NOMO-1 treated with dmso at 0.1 percent for 144 hours (cell line): ENCODE results near the gene MEF2B.
"Not testable (repeated sequence)": the region's sequence is repeated elsewhere in the genome, so short reads cannot be mapped to it uniquely, and the experiment has no call there.

Experiments used
- DNase-seq: peaks from one replicate; lab custom pipeline; 2025; ENCODE audit not compliant: unreplicated experiment; lab: John Stamatoyannopoulos, UW

MEF2B gene

DNA sequence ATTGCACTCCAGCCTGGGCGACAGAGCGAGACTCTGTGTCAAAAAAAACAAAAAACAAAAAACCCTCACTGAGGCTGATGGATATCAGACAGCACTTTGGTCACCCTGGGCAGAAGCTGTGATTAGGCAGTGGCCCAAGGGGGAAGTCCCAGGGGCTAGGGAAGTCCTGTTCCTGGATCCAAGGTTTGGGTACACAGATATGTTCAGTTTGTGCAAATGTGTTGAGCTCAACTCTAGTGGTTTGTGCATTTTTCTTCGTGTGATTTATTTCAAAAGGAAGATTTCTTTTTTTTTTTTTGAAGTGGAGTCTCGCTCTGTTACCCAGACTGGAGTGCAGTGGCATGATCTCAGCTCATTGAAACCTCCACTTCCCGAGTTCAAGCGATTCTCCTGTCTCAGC, 12.3 kb downstream of the MEF2B start:
- DNase-seq, result no peak

- DNase-seq, result no peak
Observed at GRCh38 chr19:19155495-19156219, 14.4 kb downstream of the MEF2B start.

- DNase-seq, result no peak
Observed at GRCh38 chr19:19154768-19155494, 15.1 kb downstream of the MEF2B start.

DNA sequence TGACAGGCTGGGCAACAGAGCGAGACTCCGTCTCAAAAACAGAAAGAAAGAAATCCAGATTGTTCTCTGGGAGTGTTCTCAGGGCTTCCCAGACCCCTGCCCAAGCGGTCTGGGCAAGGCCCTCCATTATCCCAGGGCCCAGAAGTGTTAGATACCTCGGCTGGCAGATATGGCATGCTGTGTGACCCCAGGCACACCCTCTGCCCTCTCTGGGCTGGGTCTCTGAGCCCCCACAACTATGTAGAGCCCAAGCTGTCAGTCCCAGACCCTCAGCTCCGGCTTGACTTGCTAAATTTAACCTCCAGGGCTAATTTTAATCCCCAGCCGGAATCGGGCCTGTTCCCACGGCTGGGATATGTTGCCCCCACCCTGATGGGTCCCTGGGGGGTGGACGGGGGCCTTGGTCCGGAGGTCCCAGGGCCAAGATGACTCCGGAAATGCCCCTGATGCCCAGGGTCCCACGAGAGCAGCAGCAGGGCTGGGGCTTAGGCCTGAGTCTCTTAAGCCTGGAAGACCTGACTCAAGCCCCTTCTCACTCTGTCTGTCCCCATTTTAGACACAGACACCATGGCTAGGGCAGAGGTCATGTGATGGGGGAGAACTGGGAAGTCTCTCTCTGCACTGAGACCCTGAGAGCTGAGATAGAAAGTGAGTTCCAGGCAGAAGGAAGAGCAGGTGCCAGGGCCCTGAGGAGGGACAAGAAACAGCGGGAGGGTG, 17.2 kb downstream of the MEF2B start:
- DNase-seq, result no peak

DNA sequence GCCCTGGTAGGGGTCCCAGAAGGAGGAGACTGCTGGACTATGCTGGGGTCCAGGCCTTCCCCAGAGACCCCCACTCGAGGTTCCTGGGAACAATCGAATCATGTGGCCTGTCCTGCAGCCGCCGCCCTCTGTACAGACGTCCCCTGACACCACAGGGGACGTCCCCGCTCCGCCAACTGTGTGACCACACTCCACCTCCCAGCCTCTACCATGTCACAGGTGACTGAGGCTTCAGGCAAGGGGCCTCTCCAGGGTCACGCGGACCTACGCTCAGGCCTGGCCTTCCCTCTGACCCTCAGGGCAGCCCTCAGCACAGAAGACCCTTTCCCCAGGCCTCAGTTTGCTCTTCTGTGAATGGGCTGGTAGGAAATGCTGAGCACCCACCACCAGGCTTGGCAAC, 18.6 kb downstream of the MEF2B start:
- no peak for DNase-seq

- no peak for DNase-seq
Observed at GRCh38 chr19:19149435-19149834, 20.6 kb downstream of the MEF2B start.

GRCh38 chr19:19148504-19148903, 21.6 kb downstream of the MEF2B start:
- not testable (repeated sequence) for DNase-seq

GRCh38 chr19:19147344-19147743, 22.7 kb downstream of the MEF2B start:
- DNase-seq, result no peak

DNA sequence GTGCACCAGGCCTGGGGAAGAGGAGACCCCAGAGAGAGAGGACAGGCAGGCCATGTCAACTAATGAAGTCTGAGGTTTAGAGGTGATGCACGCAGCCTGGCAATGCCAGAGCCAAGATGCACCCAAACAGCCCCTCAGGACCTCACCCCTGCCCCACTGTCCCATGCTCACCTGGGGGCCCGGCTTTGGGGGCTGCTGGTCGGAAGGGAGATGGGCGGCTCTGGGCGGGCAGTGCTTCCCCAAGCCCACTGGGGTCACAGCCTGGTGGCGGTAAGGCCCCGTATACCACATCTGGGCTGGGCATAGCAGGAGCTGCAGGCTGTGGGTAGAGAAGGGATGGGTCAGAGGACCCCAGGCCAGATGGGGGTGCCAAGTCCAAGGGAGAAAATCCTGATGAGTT, 23.2 kb downstream of the MEF2B start:
- no peak for DNase-seq

- DNase-seq, result peak; percentile 26
Observed at GRCh38 chr19:19145684-19146608, 24.1 kb downstream of the MEF2B start.

GRCh38 chr19:19145281-19145680, 24.8 kb downstream of the MEF2B start:
- no peak for DNase-seq

DNA sequence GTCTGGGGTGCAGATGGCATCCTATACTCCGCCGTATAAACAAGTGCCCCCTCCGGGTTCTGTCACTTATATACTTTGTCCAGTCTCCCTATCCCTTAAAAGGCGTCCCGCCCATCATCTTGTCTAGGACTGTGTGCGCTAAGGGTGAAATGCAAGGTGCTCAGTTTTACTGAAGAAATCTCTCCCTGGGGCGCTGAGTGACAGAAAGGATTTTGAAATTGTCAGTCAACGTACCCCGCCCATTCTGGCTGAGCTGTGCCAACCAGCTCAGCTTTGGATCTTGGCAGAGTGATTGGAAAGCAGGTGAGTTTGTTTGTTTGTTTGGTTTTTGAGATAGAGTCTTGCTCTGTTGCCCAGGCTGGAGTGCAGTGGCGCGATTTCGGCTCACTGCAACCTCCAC, 27.7 kb downstream of the MEF2B start:
- no peak for DNase-seq

DNA sequence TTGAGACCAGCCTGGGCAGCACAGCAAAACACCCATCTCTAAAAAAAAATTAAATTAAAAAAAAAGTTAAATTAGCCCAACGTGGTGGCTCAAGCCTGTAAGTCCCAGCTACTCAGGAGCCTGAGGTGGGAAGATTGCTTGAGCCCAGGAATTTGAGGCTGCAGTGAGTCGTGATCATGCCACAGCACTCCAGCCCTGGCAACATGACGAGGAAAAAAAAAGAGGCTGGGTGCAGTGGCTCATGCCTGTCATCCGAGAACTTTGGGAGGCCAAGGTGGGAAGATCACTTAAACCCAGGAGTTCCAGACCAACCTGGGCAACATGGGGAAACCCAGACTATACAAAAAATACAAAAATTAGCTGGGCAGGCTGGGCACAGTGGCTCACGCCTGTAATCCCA, 29.6 kb downstream of the MEF2B start:
- no peak for DNase-seq

DNA sequence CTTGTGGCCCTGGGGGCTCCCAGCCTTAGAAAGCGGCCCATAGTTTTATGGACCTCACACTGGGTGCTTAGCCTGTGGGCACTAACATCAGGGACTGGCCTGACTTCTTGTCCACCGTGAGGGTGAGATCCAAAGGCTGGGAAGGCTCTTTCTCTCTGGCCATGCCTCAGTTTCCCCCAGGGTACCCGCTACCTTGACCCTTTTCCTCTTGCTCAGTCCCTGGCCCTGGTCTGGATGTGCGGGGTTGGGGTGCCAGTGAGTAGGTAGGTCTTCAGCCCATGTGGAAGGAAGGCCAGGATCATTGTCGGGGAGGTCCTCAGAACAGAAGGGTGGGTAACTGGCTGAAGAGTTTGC, 30.2 kb downstream of the MEF2B start:
- no peak for DNase-seq

DNA sequence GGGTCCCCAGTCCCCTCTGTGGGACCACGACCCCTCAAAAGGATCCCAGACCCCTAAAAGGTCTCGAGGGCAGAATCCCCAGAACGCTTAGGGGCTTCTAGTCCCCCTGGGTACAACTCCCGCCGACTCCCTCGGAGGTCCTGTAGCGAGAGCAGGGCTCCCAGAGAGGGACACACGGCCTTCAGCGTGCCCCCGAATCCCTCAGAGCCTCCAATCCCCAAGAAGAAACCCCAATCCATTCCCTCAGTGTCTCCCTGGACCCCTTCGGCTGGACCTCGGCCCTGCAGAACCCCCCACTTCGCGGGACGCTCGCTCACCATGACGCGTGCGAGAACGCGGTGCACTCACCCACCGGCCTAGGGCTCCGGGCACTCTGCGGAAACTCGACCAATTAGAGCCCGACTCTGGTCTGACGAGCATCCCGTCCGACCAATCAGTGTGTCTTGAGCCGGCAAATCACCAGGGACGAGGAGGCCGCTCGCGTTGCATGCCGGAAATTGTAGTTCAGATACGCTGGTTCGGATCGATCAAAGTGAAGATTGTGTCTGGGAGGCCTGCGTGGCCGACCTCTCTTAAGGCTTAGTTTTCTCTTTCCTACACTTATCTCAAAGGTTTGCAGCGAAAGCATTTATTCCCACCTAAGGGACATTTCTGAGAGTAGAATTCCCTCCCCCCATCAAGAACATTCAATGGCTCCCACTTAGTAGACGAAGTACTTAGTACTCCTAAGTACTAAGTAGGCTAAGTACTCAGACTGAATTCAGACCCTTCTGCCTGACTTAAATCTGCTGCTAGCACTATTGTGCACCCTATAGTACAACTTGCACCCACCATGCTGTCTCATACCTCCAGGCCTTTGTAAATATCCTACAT, 31.7 kb downstream of the MEF2B start, which contains the start of gene TMEM161A:
TSS of gene TMEM161A (minus strand) at position 370 of the 873 bp plus-strand sequence. CDS start at position 320, 50 bp downstream.
- DNase-seq, result peak; percentile 96

DNA sequence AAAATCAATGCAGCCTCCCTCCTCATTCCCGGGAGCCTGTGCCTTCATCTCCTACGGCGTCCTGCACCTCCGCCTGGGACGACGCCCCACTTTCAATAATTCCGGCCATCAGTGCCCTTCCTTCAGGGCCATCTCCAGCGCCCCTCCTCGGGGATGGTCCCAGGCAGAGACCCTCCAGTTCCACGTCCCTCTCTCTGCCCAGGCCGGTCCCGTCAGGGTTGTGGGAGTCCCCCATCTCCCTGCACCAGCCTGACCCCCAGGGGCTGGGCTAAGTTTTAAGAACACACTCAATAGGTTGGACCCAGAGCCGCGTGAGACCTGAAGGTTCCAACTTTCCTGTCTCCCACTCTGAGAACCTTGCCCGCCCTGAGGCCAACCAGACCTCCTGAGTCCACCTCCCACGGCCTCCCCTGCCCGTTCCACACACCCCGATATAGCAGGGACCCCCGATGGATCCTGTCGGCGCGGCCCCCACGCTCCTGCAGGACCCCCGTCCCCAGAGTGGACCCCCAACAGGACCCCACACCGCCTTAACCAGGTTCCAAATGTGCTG, 32.4 kb downstream of the MEF2B start:
- DNase-seq, result no peak

GRCh38 chr19:19135713-19136112, 34.4 kb downstream of the MEF2B start:
- not testable (repeated sequence) for DNase-seq

DNA sequence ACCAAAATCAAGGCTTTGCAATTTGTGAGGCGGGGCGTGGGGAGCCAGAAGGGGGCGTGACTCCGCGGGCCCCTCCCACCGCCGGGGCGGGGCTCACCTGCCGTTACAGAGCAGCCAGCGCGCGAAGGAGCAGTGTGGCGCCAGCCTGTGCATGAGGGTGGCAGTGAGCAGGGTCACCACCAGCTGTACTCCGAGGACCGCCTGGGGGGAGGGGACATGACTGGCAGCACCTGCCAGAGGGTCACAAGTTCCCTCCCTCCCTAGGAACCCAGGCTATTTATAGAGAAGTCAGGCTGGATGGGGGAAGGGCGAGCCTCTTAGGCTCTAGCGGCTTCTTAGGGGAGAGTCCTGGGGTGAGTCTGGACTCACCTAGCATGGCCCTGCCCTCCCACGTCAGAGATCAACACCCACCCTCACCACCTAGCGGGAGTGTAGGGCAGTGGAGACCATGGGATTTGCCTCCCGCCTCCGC, 35.3 kb downstream of the MEF2B start:
- DNase-seq, result no peak

DNA sequence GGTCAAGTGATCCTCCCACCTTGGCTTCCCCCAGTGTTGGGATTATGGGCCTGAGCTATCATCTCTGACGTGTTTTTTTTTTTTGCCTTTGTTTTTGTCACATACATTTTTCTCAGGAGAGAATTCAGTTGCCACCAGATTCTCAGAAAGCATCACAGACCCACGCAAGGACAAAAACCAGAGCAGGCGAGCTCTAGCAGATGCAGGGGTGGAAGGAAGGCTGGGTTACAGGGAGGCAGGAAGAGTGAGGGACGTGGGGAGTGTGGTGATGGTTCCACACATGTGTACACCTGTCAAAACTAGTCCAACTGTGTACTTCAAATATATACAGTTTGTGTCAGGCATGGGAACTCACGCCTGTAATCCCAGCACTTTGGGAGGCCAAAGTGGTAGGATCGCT, 36.1 kb downstream of the MEF2B start:
- no peak for DNase-seq
